ENCODE data around the gene CD19.

DNA sequence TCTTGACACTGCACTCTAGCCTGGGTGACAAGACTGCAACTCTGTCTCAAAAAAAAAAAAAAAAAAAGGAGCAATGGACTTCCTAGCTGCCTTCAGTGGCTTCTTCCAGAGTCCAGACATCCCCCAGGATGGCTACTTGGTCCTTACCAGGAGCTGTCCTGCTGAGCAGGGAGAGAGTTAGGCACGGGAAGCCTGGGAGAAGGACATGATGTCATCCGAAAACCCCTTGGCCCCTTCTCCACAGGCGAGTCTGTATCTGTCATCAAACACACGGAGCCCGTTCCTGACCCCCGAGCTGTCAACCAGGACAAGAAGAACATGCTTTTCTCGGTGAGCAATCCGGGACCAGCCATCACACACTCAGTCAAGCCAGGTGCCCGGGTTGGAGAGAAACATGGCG is 44.8 kb upstream of the CD19 start:
- TF ChIP-seq, protein P1, sequence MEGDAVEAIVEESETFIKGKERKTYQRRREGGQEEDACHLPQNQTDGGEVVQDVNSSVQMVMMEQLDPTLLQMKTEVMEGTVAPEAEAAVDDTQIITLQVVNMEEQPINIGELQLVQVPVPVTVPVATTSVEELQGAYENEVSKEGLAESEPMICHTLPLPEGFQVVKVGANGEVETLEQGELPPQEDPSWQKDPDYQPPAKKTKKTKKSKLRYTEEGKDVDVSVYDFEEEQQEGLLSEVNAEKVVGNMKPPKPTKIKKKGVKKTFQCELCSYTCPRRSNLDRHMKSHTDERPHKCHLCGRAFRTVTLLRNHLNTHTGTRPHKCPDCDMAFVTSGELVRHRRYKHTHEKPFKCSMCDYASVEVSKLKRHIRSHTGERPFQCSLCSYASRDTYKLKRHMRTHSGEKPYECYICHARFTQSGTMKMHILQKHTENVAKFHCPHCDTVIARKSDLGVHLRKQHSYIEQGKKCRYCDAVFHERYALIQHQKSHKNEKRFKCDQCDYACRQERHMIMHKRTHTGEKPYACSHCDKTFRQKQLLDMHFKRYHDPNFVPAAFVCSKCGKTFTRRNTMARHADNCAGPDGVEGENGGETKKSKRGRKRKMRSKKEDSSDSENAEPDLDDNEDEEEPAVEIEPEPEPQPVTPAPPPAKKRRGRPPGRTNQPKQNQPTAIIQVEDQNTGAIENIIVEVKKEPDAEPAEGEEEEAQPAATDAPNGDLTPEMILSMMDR (IDR thresholded peaks at IDR 0.05) = no peak
- TF ChIP-seq, protein P2, sequence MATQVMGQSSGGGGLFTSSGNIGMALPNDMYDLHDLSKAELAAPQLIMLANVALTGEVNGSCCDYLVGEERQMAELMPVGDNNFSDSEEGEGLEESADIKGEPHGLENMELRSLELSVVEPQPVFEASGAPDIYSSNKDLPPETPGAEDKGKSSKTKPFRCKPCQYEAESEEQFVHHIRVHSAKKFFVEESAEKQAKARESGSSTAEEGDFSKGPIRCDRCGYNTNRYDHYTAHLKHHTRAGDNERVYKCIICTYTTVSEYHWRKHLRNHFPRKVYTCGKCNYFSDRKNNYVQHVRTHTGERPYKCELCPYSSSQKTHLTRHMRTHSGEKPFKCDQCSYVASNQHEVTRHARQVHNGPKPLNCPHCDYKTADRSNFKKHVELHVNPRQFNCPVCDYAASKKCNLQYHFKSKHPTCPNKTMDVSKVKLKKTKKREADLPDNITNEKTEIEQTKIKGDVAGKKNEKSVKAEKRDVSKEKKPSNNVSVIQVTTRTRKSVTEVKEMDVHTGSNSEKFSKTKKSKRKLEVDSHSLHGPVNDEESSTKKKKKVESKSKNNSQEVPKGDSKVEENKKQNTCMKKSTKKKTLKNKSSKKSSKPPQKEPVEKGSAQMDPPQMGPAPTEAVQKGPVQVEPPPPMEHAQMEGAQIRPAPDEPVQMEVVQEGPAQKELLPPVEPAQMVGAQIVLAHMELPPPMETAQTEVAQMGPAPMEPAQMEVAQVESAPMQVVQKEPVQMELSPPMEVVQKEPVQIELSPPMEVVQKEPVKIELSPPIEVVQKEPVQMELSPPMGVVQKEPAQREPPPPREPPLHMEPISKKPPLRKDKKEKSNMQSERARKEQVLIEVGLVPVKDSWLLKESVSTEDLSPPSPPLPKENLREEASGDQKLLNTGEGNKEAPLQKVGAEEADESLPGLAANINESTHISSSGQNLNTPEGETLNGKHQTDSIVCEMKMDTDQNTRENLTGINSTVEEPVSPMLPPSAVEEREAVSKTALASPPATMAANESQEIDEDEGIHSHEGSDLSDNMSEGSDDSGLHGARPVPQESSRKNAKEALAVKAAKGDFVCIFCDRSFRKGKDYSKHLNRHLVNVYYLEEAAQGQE (IDR thresholded peaks at IDR 0.05; ENCODE audit: insufficient read depth in 1 of 2, low read depth in 2 of 2, low read length in 1 of 2) = no peak
